GM03348 (cell line): ENCODE results near the gene WDR7.

Experiments used
- DNase-seq: peaks from one replicate; pipeline ENCODE4 v3.0.0; 2012; ENCODE audit warnings: low spot score

The WDR7 gene

GRCh38 chr18:57043241-57043640 lies 392.1 kb downstream of the WDR7 start:
- no peak for DNase-seq

GRCh38 chr18:57048351-57048750 lies 397.2 kb downstream of the WDR7 start:
- no peak for DNase-seq

GRCh38 chr18:57048859-57049258 lies 397.7 kb downstream of the WDR7 start:
- no peak for DNase-seq

- DNase-seq, result no peak
Observed at GRCh38 chr18:57050310-57050949, 399.3 kb downstream of the WDR7 start.

- no peak for DNase-seq
Observed at GRCh38 chr18:57051021-57051656, 400.0 kb downstream of the WDR7 start.

GRCh38 chr18:57051657-57052044 lies 400.5 kb downstream of the WDR7 start:
- DNase-seq, result no peak

GRCh38 chr18:57052173-57052572 lies 401.0 kb downstream of the WDR7 start:
- DNase-seq, result no peak

- DNase-seq, result no peak
Observed at GRCh38 chr18:57052759-57053158, 401.6 kb downstream of the WDR7 start.

- no peak for DNase-seq
Observed at GRCh38 chr18:57054891-57055290, 403.7 kb downstream of the WDR7 start.

GRCh38 chr18:57057890-57058289 lies 406.7 kb downstream of the WDR7 start:
- no peak for DNase-seq

GRCh38 chr18:57058734-57059133 lies 407.6 kb downstream of the WDR7 start:
- no peak for DNase-seq

GRCh38 chr18:57059366-57059765 lies 408.2 kb downstream of the WDR7 start:
- no peak for DNase-seq

- DNase-seq, result no peak
Observed at GRCh38 chr18:57060814-57061213, 409.7 kb downstream of the WDR7 start.

- no peak for DNase-seq
Observed at GRCh38 chr18:57062178-57062577, 411.0 kb downstream of the WDR7 start.

- DNase-seq, result no peak
Observed at GRCh38 chr18:57062844-57063243, 411.7 kb downstream of the WDR7 start.

- DNase-seq, result no peak
Observed at GRCh38 chr18:57063601-57064103, 412.5 kb downstream of the WDR7 start.

GRCh38 chr18:57073501-57074187 lies 422.5 kb downstream of the WDR7 start:
- no peak for DNase-seq

GRCh38 chr18:57075716-57076400 lies 424.7 kb downstream of the WDR7 start:
- DNase-seq, result no peak

- DNase-seq, result no peak
Observed at GRCh38 chr18:57077005-57077765, 426.0 kb downstream of the WDR7 start.

- no peak for DNase-seq
Observed at GRCh38 chr18:57077786-57078552, 426.8 kb downstream of the WDR7 start.

- DNase-seq, result no peak
Observed at GRCh38 chr18:57078614-57079013, 427.5 kb downstream of the WDR7 start.
